Smooth muscle cell (in vitro differentiated cells): ENCODE results near the gene SEZ6. TPM values are rescaled to one million over a fixed set of nuclear protein-coding genes. Genes with fewer than 3 reads are reported as not detected.
A peak's percentile ranks its signal among the peaks of the same experiment; 100 is the strongest.

ENCODE experiments used
- DNase-seq: peaks from one replicate; lab custom pipeline; 2025; ENCODE audit not compliant: unreplicated experiment; lab: John Stamatoyannopoulos, UW
- H2AFZ ChIP-seq: fragments of 200-600 bp; sonication (generic); 2 replicates; pipeline ENCODE4 v1.6.0; 2016; ENCODE audit warnings: antibody characterized with exemption, low read depth, mild to moderate bottlenecking
- H3F3A ChIP-seq: fragments of 200-600 bp; sonication (generic); 2 replicates; pipeline ENCODE4 v1.6.0; 2017; ENCODE audit warnings: antibody characterized with exemption, low read depth
- H3K27ac ChIP-seq: fragments of 200-600 bp; sonication (generic); 2 replicates; pipeline ENCODE4 v1.5.1; 2016; ENCODE audit warnings: low read depth, mild to moderate bottlenecking
- H3K27me3 ChIP-seq: fragments of 200-600 bp; sonication (generic); 2 replicates; pipeline ENCODE4 v1.6.1; 2016; ENCODE audit warnings: low read depth, mild to moderate bottlenecking
- H3K36me3 ChIP-seq: fragments of 200-600 bp; sonication (generic); 2 replicates; pipeline ENCODE4 v1.5.1; 2016; ENCODE audit warnings: low read depth
- H3K4me1 ChIP-seq: fragments of 200-600 bp; sonication (generic); 2 replicates; pipeline ENCODE4 v1.5.1; 2016; ENCODE audit warnings: low read depth
- H3K4me2 ChIP-seq: fragments of 200-600 bp; sonication (generic); 2 replicates; pipeline ENCODE4 v1.6.0; 2016; ENCODE audit warnings: mild to moderate bottlenecking
- H3K4me3 ChIP-seq: fragments of 200-600 bp; sonication (generic); 2 replicates; pipeline ENCODE4 v1.5.1; 2016; ENCODE audit warnings: mild to moderate bottlenecking
- H3K79me2 ChIP-seq: fragments of 200-600 bp; sonication (generic); 2 replicates; pipeline ENCODE4 v1.6.0; 2016; ENCODE audit warnings: low read depth, mild to moderate bottlenecking
- H3K9ac ChIP-seq: fragments of 200-600 bp; sonication (generic); 2 replicates; pipeline ENCODE4 v1.6.0; 2016; ENCODE audit warnings: low read depth
- H3K9me3 ChIP-seq: fragments of 200-600 bp; sonication (generic); replicated peaks from 2 replicates; pipeline ENCODE4 v1.5.1; 2016; ENCODE audit warnings: low read depth
- H4K20me1 ChIP-seq: fragments of 200-600 bp; sonication (generic); 2 replicates; pipeline ENCODE4 v1.6.0; 2016; ENCODE audit warnings: low read depth
- whole genome bisulfite sequencing: methylation state at CpG from one replicate; pipeline ENCODE4 v1.1.7; 2016; ENCODE audit warnings: low lambda C conversion rate; 5-methylcytosine and 5-hydroxymethylcytosine counted together
- polyA plus RNA-seq: library from polyadenylated mRNA; unstranded; fragments of >200 nt; fragmentation: Nextera tagmentation; extraction: Ambion mirVana; gene quantifications from 2 replicates; pipeline ENCODE4 v1.2.1, GENCODE V29; 2016
- total RNA-seq: library from RNA; depleted of rRNA; stranded (reverse); fragments of >200 nt; gene quantifications from 2 replicates; pipeline ENCODE4 v1.2.3, GENCODE V29; 2014
- TF ChIP-seq, protein P1 (sequence below): fragments of 200-600 bp; sonication (generic); IDR thresholded peaks from 2 replicates; pipeline ENCODE4 v1.5.1; 2017; ENCODE audit warnings: borderline replicate concordance, mild to moderate bottlenecking, antibody characterized with exemption; ENCODE audit not compliant: insufficient read depth, poor library complexity, severe bottlenecking

Gene SEZ6
- total and polyA plus RNA-seq, 2 experiments from 2014 or later, result not detected

DNA sequence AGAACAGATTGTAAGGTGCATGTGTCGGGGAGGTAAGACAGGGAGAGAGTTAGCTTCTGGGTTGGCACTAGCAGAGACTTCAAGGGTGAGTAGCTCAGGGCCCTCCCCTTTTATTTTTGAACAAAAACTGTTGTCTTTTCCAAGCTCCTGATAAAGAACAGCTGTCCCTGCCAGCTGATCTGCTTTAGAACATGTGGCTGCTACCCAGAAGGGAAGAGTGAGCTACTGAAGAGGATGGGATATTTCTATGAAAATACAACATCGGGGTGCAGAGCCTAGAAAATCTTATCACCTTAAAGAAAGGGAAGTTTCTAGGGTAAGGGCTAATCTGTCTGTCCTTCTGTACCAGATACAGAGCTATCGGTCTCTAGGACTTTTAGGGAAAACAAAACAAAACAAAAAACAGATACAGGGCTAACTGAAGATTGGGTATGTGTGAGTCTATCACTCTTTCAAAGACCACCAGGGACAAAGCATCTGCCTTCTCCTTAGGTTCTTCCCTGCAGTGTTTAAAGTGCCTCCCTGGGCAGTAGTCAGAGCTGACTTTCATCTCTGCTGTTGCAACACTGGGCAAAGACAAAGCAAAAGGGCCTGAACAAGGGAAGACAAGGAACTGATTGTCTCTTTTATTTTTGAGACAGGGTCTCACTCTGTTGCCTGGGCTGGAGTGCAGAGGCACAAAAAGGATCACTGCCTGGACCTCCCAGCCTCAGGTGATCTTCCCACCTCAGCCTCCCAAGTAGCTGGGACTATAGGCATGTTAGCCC, 97.9 kb downstream of the SEZ6 start:
- no peak for DNase-seq
- no peak overlapping the region for H3K4me3 ChIP-seq
- peaks cover 3% of the 10 kb centered on the region for H3K4me1 ChIP-seq
- H3K4me2 ChIP-seq, result no peak overlapping the region
- peaks cover 46% of the 10 kb centered on the region for H3F3A ChIP-seq
- no peak overlapping the region for H2AFZ ChIP-seq
- H4K20me1 ChIP-seq, result peaks cover 64% of the 10 kb centered on the region
- no peaks in the 10 kb centered on the region for H3K9me3 ChIP-seq
- TF ChIP-seq, protein P1, sequence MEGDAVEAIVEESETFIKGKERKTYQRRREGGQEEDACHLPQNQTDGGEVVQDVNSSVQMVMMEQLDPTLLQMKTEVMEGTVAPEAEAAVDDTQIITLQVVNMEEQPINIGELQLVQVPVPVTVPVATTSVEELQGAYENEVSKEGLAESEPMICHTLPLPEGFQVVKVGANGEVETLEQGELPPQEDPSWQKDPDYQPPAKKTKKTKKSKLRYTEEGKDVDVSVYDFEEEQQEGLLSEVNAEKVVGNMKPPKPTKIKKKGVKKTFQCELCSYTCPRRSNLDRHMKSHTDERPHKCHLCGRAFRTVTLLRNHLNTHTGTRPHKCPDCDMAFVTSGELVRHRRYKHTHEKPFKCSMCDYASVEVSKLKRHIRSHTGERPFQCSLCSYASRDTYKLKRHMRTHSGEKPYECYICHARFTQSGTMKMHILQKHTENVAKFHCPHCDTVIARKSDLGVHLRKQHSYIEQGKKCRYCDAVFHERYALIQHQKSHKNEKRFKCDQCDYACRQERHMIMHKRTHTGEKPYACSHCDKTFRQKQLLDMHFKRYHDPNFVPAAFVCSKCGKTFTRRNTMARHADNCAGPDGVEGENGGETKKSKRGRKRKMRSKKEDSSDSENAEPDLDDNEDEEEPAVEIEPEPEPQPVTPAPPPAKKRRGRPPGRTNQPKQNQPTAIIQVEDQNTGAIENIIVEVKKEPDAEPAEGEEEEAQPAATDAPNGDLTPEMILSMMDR, result no peak
- H3K9ac ChIP-seq, result no peak overlapping the region
- no peaks in the 10 kb centered on the region for H3K36me3 ChIP-seq
- H3K27ac ChIP-seq, result peak overlapping the region; percentile 58
- 90% methylated on average over 3 of the region's 3 CpGs for WGBS
- no peaks in the 10 kb centered on the region for H3K27me3 ChIP-seq
- H3K79me2 ChIP-seq, result no peaks in the 10 kb centered on the region

DNA sequence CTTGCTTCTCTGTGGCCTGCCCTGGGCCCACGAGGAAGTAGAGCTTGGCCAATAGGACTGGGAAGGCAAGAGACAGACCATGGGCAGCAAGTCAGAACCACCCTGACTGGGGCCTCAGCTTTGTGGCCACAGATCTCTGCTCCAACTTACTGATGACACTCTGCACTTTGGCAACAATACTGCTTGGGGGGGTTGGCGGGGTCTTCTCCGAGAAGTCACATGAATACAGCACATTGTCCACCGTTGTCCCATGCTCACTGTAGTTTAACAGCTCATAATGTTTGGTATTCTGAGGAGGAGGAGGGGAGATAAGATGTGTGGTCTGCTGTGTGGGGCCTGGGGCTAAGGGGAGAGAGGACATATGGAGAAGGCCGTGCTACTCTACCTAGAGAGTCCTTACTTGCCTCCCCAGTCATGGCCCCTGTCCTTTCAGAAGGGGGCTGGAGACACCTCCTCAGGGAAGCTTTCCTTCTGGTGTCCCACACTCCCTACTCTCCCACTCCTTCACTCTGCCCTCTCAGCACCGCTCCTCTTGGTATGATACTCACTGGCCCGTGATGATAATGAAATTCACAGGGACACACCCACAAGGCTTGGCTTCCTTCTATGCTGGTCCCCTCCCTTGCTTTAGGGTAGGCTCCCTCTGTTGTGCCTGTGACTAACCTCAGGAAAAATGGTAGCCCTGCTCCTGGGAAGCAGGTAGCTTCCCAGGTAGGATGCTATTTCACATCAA, 99.0 kb downstream of the SEZ6 start:
- H3K4me1 ChIP-seq, result peaks cover 3% of the 10 kb centered on the region
- H3K9me3 ChIP-seq, result no peaks in the 10 kb centered on the region
- no peaks in the 10 kb centered on the region for H3K36me3 ChIP-seq
- no peak for DNase-seq
- 56% methylated on average over 7 of the region's 7 CpGs for WGBS
- H3K4me2 ChIP-seq, result no peak overlapping the region
- no peaks in the 10 kb centered on the region for H3K79me2 ChIP-seq
- no peak overlapping the region for H3K9ac ChIP-seq
- peaks cover 54% of the 10 kb centered on the region for H4K20me1 ChIP-seq
- no peak overlapping the region for H3K4me3 ChIP-seq
- no peak overlapping the region for H3K27ac ChIP-seq
- peaks cover 41% of the 10 kb centered on the region for H3F3A ChIP-seq
- H2AFZ ChIP-seq, result no peak overlapping the region
- H3K27me3 ChIP-seq, result no peaks in the 10 kb centered on the region
- TF ChIP-seq, protein P1, result no peak

DNA sequence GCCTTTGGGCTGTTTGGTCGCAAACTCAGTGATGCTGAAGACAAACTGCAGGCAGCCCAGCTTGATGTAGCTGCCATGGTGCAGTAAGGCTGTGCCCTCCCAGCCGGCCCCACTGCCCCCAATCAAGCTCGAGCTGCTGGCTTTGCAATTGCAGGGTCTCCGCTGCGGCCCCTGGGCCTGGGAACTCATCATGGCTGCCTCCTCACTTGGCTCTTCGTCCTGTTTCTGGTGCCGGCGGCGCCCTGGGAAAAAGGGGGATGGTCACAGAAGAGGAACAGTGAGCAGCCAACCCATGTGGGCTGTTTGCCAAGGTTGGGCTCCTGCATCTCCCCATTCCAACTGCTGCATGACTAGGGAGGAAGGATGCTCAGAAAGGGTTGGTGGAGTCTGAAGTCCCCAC, 99.6 kb downstream of the SEZ6 start:
- no peak for DNase-seq
- Histone ChIP-seq H3K9ac (no peak overlapping the region), H3K27me3 (no peaks in the 10 kb centered on the region), H3K27ac (no peak overlapping the region), H2AFZ (no peak overlapping the region), H3K36me3 (no peaks in the 10 kb centered on the region), H3K9me3 (no peaks in the 10 kb centered on the region), H3K4me1 (peaks cover 3% of the 10 kb centered on the region), H4K20me1 (peaks cover 48% of the 10 kb centered on the region), H3K4me3 (no peak overlapping the region), H3K4me2 (no peak overlapping the region), H3F3A (peaks cover 40% of the 10 kb centered on the region), H3K79me2 (no peaks in the 10 kb centered on the region)
- WGBS, result 93% methylated on average over 9 of the region's 9 CpGs
- TF ChIP-seq, protein P1, result no peak

Other genes starting within 250 kb of the SEZ6 start
- 10.6 and 20.5 TPM in 2 replicates for gene FAM222B, start 163.2 kb downstream of the SEZ6 start, total RNA-seq
- 28.0 and 35.9 TPM in 2 replicates for gene FAM222B, start 163.2 kb downstream of the SEZ6 start, polyA plus RNA-seq
- gene ERAL1, start 151.0 kb downstream of the SEZ6 start, total RNA-seq, result 30.0 and 37.6 TPM in 2 replicates
- gene ERAL1, start 151.0 kb downstream of the SEZ6 start, polyA plus RNA-seq, result 58.9 and 59.3 TPM in 2 replicates
- gene FLOT2, start 108.3 kb downstream of the SEZ6 start, total RNA-seq, result 18.1 and 20.1 TPM in 2 replicates
- 40.1 and 58.3 TPM in 2 replicates for gene FLOT2, start 108.3 kb downstream of the SEZ6 start, polyA plus RNA-seq
- gene DHRS13, start 103.0 kb downstream of the SEZ6 start, total RNA-seq, result 6.0 and 8.2 TPM in 2 replicates
- 10.1 and 10.5 TPM in 2 replicates for gene DHRS13, start 103.0 kb downstream of the SEZ6 start, polyA plus RNA-seq
- 17.8 and 18.9 TPM in 2 replicates for gene PHF12, start 54.5 kb downstream of the SEZ6 start, total RNA-seq
- gene PHF12, start 54.5 kb downstream of the SEZ6 start, polyA plus RNA-seq, result 12.2 and 14.0 TPM in 2 replicates
- 0.63 and 0.94 TPM in 2 replicates for gene PIPOX, start 37.1 kb upstream of the SEZ6 start, total RNA-seq
- gene PIPOX, start 37.1 kb upstream of the SEZ6 start, polyA plus RNA-seq, result 1.3 and 1.9 TPM in 2 replicates
- gene MYO18A, start 174.4 kb upstream of the SEZ6 start, total RNA-seq, result 16.0 and 18.0 TPM in 2 replicates
- 21.2 and 22.1 TPM in 2 replicates for gene MYO18A, start 174.4 kb upstream of the SEZ6 start, polyA plus RNA-seq
- gene CRYBA1, start 240.8 kb upstream of the SEZ6 start, total RNA-seq, result not detected in 2 replicates
- gene CRYBA1, start 240.8 kb upstream of the SEZ6 start, polyA plus RNA-seq, result not detected in 2 replicates